ENCODE data around the gene GRIK5. TPM values are rescaled to one million over a fixed set of nuclear protein-coding genes. Genes with fewer than 3 reads are reported as not detected.

GRIK5 gene
- total and polyA plus RNA-seq, 2 of the 8 experiments (the other 6 are each of a cell fraction or from before 2014, with no cell fraction given): 17.8 to 42.9 TPM

DNA sequence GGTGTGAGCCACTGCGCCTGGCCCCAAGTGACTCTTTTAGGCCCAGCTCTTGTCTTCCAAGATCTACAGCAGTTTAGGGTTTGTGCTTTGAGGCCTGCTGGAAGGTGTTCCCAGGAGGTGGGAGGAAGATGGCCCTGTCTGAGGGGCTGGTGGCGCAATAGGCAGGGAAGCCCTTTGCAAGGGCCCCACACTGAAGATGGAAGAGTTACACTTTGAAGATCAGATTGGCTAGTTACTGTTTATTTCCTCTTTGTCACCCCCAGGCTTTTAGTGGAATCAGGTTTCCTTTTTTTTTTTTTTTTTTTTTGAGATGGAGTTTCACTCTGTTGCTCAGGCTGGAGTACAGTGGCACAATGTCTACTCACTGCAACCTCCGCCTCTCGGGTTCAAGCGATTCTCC is 109.0 kb downstream of the GRIK5 start (continued):
- TF ChIP-seq ASH2L (IDR thresholded peaks at IDR 0.05; ENCODE audit: low read length): no peak
